HG03045 (cell line): ENCODE results near the gene KLK5.
A peak's percentile ranks its signal among the peaks of the same experiment; 100 is the strongest.
"Not testable (repeated sequence)": the region's sequence is repeated elsewhere in the genome, so short reads cannot be mapped to it uniquely, and the experiment has no call there.

ENCODE experiments used
- ATAC-seq: cut with Tn5 transposase; IDR thresholded peaks from one replicate; pipeline ENCODE4 v1.9.1; 2021; ENCODE audit warnings: mild to moderate bottlenecking, moderate library complexity; ENCODE audit not compliant: unreplicated experiment

KLK5 gene

DNA sequence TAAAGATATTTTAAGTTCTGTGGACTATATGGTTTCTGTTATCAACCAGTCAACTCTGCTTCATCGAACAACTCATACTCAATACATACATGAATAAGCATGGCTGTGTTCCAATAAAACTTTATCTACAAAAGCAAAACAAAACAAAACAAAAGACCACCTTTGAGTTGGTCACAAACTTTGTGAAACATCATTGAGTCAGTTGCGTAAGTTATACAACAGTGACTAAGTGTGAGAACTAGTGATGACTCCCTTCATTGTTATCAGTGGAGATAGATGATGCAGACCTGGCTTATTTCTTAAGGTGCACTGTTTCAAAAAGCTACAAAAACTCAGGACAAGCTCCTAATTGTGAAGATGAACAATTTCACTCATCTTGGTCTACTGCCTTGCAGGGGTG is 27.1 kb downstream of the KLK5 start:
- no peak for ATAC-seq

DNA sequence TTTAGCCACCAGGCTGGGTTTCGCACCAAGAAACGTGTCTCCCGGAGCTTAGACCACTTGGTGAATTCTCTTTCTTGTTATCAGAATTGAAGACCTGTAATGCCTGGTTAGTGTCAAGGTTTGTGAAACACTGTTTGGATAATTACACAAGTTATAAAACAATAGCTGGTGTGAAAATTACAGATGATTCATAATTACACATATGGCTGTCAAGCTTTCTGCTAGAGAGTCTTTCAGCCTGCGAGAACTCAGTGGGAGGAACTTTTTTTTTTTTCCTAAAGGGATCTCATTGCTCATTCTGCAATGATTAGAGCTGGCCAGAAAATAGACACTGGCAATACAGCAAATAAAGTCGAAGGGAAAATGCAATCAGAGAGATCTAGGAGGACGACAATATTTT is 28.3 kb downstream of the KLK5 start:
- ATAC-seq, result no peak

DNA sequence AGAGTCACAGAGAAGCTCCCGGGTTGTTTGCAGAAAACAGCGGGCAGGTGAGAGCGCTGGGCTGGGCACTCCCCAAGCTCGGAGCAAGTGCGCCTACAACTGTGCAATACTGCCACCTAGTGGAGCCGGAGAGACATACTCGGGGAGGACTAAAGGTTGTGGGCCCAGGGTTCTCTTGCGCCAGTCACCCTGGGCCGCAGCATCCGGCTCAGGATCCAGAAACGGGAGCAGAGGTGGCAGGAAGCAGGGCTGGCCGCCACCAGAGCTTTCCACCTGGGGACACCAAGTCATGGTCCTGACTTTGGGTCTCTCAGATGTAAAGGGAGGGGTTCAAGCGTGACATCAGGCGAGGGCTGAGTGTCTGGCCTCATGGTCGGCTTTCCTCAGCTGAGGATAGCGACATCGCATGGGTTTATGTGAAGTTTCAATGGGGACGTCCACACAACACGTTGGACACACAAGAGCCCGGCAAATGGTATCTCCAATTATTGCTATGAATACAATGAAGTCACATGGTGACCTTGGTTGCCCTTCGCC is 30.5 kb downstream of the KLK5 start:
- ATAC-seq, result peak; percentile 62

DNA sequence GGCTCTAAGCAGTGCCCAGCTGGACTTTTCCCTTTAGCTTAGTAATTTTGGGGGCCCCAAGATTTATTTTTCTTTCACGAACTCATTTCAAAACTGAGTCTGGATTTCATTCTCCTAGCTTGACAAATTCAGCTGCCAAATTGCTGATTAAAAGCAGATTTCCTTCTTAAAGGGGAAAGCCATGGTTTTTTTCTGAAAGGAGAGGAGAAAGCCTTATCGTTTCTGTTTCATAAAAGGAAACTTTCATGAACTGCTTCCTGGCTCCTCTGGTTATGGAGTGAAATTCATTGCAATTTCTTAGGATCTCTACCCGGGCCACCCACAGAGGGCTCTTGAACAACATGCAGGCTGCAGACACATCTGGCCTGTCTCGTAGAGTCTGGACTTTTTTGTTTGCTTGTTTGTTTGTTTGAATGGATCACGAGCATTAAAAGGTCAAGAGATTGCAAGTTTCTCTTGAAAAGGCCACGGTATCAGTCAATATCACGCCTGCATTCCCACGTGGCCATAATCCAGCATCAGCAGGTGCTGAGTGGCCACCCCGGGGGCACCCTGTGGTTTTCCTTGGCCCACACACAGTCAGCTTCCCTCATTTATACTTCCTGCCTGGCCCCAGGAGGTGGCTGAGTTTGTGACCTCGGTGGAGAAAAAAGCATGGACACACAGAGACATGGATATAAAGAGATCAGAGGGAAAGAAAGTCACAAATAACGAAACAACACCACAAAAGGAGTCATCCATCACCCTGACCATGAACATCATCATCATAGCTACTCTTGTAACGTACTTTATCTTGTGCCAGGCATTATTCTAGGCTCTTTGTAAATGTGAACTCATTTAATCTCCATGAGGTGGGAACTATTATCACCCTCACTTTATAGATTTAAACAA is 31.2 kb downstream of the KLK5 start:
- no peak for ATAC-seq

DNA sequence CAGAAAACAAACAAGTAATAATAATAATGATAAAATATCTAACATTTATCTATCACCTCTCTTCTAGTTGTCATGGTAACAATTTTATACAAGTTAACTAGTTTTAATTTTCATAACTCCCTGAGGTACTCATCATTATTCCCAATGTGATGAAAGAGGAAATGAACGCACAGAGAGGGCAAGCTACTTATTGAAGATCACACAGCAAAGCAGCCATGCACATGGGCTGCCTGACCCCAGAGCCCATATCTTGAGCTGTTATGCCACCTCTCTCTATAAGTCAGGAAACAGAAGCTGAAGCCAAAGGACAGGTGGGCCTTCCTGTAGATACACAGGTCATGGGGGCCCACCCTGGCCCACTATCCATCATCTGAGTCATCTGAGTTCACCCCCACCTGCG is 36.8 kb downstream of the KLK5 start:
- no peak for ATAC-seq

DNA sequence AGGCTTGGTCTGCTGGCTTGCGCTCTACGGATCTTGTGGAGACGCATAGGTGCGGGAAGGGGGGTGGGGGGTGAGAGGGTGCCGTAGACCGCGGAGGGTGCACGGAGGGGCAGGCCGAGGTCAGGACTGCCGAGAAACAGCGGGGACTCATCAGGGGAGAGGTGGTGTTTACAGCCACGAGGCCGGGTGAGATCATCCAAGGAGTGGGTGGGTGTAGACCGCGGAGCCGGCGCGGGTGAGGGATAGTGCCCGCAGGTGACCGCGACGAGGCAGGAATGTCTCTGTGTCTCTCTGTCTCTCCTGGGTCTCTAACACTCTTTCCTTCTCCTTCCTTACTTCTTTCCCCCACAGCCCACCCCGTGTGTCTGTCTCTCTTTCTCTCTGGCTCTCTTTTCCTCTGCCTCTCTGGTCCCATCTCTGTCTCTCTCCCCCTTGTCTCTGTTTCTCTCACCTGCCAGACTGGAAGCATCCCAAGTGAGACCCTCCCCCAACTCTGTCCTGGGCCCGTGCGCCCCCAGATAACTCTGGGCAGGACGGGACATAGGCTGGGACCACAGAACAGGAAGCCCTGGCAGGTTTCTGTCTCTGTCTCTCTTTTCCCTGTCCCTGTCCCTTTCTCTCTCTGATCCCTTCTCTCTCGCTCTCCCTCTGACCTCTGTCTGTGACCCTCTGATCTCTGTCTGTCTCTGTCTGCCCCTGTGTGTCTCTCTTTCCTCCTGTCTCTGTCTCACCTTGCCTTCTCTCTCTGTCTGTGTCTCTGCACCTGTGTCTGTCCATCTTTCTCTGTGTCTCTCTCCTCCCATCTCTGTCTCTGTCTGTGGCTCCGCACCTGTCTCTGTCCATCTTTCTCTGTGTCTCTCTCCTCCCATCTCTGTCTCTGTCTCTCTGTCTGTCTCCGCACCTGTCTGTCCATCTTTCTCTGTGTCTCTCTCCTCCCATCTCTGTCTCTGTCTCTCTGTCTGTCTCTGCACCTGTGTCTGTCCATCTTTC is 39.8 kb downstream of the KLK5 start:
- no peak for ATAC-seq

DNA sequence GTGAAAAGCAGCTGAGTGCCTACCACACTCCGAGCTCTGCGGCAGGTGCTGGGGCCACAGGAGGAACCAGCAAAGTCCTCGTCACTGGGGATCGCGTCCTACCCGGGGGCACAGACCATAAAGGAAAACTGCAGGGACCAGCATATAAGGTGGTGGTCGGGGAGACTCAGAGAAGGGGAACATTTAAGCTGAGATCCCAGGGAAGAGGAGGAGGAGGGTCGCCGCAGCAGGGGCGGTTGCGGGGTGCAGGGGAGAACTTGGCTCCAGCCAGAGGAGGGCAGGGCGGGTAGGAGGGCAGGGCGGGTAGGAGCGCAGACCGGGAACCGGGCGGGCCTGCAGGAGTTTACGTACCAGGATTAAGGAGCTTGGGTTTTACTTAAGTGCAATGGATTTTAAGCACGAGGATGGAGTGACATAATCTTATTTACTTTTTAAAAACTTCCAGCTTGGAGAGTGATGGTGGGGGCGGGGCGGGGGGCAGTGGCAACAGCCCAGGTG is 40.7 kb downstream of the KLK5 start:
- no peak for ATAC-seq

DNA sequence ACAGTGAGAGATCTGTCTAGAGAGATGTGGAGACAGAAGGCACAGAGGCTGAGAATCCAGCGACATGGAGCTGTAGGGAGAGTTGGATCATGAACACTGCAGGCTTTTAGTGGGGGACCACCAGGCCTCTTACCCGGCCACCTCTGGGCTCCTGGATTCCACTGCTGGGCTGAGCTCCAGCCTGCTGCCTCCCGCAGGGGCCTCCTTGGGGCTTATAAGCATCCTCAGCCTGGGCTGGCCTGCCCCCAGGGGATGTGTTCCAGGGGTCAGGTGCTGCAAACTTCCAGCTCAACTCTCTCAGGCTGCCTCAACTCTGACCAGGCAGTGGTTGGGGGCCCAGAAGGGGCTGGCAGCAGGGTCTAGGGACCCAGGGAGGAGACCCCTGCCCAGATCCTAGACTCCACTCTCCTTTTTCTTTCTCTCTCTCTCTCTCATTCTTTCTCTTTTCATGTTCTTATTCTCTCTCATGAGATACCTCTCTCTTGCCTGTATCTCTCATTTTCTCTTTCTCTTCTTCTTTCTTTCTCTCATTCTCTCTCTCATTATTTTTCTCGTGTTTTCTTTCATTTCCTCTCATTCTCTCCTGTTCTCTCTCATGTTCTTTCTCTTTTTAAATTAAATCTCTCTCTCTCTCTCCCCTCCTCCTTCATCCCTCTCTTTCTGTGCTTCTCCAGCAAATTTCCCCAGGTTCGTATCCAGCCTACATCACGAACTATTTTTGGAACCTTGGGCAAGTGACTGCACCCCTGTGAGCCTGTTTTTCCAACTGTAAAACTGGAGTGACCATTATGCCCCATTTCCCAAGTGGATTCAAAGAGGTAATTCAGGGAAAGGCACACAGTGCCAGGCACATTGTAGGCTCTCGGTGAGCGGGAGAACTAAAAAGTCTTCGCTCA is 41.4 kb downstream of the KLK5 start, which contains the start of gene KLK4:
KLK4 (minus strand) TSS at position 190 of the 896 bp plus-strand sequence. CDS start 657 bp downstream, outside the sequence.
- no peak for ATAC-seq

DNA sequence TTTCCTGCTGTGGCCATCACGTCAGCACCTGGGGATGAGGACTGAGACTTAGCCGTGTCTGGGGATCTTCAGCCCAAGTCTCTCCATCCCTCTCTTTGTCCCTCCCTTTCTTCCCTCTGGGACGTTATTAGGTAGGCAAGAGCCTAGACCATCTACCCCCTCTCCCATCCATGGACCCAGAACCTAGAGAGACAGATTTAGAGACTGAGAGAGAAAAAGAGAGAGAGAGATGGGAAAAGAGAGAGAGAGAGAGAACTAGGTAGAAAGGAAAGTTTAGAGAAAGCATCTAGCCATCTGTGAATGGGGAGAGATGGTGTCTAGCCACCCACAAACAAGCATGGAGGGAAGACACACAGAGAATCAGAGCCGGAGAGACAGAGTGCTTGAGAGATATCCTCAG is 42.1 kb downstream of the KLK5 start:
- ATAC-seq, result no peak

DNA sequence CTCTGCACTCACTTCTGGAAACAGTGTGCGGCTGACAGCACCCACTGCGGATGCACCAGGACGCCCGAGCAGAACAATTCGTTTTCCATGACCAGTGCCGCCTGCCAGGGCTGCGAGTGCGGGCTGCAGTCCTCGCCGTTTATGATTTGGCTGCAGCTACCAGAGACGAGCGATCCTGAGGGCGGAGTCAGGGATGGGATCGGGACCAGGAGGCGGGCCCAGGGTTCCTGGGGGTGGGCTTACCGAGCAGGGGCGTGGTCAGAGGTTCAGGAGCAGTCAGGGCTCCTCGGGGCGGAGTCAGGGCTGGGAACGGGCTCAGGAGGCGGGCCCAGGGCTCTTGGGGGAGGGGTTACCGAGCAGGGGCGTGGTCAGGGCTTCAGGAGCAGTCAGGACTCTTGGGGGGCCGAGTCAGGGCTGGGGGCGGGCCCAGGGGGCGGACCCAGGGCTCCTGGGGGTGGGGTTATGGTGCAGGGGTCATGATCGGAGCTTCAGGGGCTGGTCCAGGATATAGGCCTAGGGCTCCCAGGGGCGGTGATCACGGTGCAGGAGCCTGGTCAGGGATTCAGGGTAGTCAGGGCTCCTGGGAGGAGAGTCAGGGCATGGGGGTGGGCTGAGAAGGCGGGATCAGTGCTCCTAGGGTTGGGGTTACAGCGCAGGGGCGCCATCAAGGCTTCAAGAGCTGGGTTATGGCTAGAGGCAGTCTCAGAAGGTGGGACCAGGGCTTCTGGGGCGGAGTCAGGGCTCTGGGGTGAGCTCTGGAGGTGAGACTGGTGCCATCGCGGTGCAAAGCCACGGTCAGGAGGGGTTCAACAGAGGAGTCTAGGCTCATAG is 43.4 kb downstream of the KLK5 start:
- ATAC-seq, result no peak

DNA sequence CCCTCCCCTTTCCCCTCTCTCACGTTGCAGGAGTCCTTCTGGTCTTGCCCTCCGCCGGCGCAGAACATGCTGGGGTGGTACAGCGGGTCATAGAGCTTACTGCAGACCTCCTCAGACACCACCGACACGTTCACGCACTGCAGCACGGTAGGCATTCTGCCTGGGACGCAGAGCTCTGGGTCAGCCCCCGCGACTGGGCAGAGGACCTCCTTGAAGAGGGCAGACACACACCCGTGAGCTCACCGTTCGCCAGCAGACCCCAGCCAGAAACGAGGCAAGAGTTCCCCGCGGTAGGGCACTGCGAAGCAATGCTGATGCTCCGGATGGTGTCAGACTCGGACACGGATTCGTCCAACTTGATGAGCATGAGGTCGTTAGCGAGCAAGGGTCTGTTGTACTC is 44.5 kb downstream of the KLK5 start:
- no peak for ATAC-seq

DNA sequence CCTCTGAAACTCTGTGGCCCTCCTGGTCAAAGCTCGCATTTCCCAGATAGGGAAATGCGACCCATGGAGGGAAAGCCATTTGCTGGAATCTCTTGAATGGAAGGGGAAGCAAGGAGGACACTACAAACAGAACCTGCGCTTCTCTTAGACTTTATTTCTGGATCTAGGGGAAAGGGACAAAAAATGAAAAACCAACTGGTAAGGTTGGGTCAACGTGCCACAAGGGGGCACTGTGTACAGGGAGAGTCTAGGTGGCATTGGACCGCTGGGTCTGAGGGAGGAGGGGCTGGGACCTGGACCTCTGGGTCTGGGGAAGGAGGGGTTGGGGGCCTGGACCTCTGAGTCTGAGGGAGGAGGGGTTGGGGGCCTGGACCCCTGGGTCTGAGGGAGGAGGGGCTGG is 46.6 kb downstream of the KLK5 start:
- ATAC-seq, result no peak

DNA sequence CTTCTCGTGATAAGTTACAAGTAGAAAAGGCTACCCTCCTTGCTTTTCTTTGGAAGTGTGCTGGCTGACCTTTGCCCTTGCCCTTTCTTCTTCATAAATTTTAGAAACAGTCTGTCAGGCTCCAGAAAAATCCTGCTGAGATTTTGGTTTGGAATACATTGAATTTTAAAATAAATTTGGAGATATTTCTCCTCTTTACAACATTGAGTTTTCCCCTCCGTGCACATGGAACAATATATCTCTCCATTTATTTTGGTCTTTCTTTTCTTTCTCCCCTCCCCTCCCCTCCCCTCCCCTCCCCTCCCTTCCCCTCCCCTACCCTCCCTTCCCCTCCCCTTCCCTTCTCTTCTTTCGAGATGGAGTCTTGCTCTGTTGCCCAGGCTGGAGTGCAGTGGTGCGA is 50.2 kb downstream of the KLK5 start:
- no peak for ATAC-seq

DNA sequence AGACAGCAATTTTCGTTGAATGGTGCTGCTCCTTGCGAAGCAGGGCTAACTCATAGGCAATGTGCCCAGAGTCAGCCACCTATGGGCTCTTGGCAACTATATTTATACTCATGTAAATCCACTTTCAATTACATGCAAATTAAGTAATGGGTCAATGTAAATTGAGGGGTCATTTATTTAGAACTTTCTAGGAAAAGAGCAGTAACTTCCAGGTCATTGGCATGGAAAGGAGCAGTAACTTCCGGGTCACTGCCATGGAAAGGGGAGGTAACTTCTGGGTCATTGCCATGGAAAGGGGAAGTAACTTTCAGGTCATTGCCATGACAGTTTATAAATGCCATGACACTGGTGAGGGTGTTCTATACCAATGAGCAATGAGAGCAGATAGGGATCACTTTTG is 53.3 kb downstream of the KLK5 start:
- ATAC-seq, result no peak

DNA sequence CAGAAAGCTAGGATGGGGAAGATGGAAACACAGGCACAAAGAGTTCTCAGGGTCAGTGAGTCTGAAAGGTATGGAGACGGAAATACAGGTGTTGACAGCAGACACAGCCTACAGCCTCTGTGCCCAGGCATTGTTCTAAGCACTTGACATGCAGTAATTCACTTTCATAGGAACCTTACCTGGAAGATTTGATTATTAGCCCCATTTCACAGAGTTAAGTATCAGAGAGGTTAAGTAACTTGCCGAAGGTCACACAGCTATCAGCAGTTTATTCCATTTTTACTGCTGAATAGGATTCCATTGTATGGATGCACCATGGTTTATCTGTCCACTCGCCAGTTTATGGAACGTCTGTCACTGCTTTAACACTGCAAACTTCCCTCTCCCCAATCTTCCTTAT is 54.8 kb downstream of the KLK5 start:
- no peak for ATAC-seq

DNA sequence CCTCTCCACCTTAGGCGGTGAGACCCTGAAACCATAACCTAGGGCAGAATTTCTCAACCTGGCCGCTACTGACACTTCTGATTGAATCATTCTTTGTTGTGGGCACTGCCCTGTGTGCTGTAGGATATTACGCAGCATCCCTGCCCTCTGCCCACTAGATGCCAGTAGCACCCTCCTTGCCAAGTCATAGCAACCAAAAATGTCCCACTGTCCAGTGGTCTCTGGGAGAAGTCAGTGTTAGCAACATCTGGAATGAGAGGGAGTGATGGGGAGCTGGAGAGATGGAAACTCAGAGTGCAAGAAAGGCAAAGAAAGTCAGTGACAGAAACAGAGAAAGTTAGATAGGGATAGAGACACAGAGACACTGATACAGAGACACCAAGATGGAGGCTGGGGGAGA is 55.2 kb downstream of the KLK5 start:
- ATAC-seq, result no peak

DNA sequence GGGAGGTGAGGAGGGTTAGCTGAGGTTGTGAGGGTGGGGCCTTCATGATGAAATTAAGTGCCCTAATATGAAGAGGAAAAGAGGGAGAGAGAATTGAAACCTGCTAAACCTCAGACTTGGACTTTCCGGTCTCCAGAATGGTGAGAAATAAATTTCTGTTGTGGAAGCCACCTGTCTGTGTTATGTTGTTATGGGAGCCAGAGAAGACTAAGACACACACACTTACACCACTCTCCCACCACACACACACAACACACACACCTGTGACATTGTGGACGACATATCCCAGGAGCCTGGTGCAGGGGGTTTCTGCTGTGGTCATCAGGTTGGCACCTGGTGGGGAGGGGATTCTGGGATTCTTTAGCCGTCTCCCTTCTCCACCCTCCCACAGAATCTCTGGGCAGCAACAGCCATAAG is 55.6 kb downstream of the KLK5 start:
- no peak for ATAC-seq

DNA sequence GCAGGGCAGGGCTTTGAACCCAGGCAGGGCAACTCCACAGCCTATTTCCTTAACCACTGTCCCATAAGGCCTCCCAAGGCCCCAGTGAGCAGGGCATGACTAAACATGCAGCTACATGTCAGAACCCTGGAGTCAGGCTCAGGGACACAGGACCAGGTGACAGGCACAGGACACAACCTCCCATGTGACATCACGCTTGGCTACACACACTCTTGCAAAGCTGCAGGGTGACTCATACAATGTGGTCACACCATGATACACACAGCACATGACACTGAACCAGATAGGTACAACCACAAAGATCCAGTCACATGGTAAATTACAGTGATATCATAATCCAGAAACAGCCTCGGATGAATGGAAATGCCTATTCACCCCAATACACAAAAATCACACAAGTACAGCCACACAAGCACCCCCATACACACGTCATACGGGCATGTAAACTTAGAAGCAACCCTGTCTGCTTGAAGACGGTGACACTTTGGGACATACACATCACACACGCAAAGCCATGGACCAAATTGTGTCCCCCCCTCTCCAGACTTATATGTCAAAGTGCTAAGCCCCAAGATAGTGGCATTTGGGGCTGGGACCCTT is 56.1 kb downstream of the KLK5 start:
- peak; percentile 82 for ATAC-seq

DNA sequence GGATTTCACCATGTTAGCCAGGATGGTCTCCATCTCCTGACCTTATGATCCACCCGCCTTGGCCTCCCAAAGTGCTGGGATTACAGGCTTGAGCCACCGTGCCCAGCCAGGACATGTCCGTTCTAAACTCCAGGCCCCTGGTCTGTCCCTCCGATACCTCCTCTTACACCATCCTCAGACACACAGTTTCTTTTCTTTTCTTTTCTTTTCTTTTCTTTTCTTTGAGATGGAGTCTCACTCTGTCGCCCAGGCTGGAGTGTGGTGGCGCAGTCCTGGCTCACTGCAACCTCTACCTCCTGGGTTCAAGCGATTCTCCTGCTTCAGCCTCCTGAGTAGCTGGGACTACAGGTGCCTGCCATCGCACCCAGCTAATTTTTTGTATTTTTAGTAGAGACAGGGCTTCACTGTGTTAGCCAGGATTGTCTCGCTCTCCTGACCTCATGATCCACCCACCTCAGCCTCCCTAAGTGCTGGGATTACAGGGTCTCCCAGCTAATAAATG is 56.7 kb downstream of the KLK5 start:
- ATAC-seq, result not testable (repeated sequence)
